ENCODE data around the gene BBOF1.

DNA sequence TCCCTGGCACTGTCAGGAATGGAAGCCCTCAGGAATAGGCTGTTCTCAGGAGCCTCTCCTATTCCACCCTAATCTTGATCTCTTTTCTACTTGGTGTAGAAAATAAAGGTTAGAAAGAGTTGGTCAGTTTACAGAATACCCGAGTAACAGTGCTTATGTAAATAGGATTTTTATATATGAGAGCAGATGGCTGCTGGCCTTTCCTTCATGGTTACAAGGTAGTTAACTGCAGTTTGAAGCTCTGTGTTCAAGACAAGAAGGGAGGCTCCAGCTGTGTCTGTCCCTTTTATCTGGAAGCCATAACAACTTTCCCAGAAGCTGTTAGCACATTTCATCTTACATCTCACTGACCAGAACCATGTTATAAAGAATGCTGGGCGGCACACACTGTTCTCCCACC, 23.1 kb downstream of the BBOF1 start:
- TF ChIP-seq, protein P1, sequence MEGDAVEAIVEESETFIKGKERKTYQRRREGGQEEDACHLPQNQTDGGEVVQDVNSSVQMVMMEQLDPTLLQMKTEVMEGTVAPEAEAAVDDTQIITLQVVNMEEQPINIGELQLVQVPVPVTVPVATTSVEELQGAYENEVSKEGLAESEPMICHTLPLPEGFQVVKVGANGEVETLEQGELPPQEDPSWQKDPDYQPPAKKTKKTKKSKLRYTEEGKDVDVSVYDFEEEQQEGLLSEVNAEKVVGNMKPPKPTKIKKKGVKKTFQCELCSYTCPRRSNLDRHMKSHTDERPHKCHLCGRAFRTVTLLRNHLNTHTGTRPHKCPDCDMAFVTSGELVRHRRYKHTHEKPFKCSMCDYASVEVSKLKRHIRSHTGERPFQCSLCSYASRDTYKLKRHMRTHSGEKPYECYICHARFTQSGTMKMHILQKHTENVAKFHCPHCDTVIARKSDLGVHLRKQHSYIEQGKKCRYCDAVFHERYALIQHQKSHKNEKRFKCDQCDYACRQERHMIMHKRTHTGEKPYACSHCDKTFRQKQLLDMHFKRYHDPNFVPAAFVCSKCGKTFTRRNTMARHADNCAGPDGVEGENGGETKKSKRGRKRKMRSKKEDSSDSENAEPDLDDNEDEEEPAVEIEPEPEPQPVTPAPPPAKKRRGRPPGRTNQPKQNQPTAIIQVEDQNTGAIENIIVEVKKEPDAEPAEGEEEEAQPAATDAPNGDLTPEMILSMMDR (conservative IDR thresholded peaks at IDR 0.05; ENCODE audit: low read depth, low read length) = no peak
- TF ChIP-seq SMC3 (IDR thresholded peaks at IDR 0.05; ENCODE audit: low read depth, low read length) (no peak), POLR2A (IDR thresholded peaks at IDR 0.05; ENCODE audit: low read depth, low read length) (no peak), RCOR1 (IDR thresholded peaks at IDR 0.05; ENCODE audit: insufficient replicate concordance, low read length) (no peak), RAD21 (IDR thresholded peaks at IDR 0.05; ENCODE audit: low read length) (no peak), CEBPB (IDR thresholded peaks at IDR 0.05; ENCODE audit: low read depth, low read length) (no peak)
- TF ChIP-seq, protein P2, sequence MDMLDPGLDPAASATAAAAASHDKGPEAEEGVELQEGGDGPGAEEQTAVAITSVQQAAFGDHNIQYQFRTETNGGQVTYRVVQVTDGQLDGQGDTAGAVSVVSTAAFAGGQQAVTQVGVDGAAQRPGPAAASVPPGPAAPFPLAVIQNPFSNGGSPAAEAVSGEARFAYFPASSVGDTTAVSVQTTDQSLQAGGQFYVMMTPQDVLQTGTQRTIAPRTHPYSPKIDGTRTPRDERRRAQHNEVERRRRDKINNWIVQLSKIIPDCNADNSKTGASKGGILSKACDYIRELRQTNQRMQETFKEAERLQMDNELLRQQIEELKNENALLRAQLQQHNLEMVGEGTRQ (IDR thresholded peaks at IDR 0.05; ENCODE audit: low read depth, low read length) = no peak
